ENCODE results near the gene C9orf50.
"Not testable (repeated sequence)": the region's sequence is repeated elsewhere in the genome, so short reads cannot be mapped to it uniquely, and the experiment has no call there.

The C9orf50 gene, protein sequence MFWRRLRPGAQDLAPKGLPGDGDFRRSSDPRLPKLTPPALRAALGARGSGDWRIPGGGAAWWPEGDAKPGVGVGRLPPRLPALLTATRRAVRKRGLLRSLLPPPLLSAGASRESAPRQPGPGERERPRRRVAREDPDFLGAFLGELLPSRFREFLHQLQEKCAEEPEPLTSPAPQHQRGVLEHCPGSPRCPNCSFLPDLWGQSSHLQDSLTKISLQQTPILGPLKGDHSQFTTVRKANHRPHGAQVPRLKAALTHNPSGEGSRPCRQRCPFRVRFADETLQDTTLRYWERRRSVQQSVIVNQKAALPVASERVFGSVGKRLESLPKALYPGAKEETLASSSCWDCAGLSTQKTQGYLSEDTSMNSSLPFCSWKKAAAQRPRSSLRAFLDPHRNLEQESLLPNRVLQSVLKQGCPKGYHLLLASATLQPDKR

DNA sequence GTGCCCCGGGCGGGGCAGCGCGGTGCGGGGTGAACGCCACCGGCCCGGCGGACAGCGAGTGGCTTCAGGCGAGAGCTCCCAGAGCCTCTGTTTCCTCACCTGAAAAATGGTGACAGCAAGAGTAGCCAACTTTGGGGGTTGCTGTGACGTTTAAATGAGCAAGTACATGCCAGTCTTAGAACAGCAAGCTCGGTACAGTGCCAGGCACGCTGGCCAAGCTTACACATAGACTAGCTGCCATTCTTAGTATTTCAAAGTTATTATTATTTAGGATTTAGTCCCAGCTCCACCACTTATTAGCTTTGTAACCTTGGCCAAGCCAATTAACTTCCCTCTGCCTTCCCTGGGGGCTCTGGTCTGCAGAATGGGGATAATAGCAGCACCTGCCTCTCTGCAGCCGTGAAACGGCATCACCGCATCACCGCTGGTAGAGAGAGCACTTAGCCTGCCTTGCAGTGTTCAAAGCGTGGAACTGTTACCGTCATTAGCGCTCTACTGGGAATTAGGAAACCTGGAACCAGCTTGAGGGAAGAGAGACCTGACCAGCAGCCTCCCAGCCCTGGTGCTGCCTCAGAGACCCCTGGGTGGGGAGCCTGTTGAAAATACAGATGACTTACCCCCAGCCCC is at the start of gene C9orf50:
Gene C9orf50 (minus strand): TSS at position 433 of the 627 bp plus-strand sequence. CDS start 527 bp downstream, outside the sequence.
- DNase-seq, result no peak

DNA sequence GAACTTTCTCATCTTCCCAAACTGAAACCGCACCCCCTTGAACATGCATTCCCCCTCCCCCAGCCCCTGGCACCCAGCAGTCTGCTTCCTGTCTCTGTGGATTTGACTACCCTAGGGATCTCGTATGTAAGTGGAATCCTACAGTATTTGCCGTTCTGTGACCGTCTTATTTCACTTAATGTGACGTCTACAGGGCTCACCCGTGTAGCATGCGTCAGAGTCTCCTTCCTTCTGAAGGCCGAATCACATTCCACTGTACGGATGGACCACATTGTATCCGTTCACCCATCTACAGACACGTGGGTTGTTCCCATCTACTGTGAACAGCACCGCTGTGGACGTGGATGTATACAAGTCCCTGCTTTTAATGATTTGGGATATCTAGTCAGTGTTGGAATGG is 49.0 kb upstream of the C9orf50 start:
- no peak for DNase-seq

DNA sequence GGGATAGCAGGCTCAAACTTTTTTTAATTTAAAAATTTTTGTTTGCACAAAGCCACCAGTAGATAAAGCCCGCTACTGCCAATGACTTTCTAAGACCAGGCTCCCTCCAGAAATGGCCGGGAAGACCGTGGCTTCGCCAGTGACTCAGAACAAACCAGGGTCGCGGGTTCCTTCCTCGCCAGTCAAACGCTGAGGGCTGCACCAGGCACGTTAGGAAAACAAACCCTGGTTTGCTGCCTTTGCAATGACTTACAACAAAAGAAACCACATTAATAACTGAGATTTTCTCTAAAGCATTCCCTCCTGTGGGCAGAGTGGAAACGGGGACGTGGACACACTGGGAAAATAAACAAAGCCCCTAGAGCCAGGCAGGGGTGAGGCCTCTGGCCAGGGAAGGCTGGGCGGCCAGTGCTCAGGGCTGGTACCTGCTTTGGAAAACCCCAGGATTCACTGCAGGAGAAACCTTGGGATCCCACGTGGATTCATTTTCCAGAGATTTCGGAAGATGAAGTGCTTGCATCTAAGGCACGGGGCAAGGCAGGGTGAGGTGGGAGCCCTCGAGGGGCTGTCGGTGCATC is 48.3 kb upstream of the C9orf50 start:
- no peak for DNase-seq

DNA sequence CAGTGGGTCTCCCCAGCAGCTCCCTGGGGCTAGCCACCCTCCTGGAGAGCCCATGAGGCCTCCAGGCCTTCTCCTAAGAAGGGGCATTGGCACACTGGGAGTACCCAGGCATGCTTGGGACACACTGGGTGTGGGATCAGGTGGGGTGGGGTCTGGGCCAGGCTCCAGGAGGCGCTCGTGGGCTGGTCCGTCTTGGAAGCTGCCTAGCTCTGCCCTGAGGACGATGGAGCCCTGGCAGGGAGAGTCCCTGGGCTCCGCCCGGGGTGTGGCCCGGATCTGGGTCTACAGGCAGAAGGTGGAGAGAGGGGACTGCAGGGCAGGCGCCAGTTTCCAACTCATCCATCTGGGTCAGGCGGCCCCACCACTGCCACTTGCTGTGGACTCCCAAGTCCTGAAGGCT is 46.9 kb upstream of the C9orf50 start:
- no peak for DNase-seq

DNA sequence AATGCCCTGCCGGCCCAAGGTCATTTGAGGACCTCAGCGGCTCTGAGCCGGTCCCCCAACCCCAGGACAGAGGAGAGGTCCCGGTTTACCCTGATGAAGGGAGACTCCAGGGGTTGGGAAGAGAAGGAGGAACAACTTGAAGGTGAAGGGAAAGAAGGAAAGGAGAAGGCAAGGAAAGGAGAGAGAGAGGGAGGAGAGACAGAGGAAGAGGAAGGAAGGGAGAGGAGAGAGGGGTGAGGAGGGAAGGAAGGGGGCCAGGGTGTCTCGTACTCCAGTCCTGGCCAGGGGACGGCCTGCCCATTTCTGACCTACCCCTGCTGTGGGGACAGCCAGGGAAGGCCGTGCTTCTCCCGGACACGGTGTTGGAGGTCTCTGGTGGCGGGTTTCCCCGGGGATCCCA is 46.5 kb upstream of the C9orf50 start:
- no peak for DNase-seq

DNA sequence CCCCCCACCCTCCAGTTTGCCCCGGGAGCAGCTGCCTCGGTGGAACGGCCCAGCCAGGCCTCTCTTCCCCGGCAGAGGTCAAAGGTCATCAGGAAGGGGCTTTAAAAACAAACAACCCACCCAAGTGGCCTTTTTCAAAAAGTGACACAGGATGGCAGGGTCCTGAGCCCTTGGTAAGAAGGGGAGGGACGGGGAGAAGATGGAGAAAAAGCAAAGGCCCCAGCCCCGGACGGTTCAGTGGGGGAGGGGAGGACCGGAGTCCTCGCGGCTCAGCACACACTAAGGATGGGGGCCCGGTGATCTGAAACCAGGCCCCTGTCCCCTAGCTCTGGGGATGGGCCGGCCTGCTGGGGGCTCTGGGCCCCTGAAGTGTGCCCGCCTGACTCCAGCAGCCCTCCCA is 45.7 kb upstream of the C9orf50 start:
- DNase-seq, result no peak

DNA sequence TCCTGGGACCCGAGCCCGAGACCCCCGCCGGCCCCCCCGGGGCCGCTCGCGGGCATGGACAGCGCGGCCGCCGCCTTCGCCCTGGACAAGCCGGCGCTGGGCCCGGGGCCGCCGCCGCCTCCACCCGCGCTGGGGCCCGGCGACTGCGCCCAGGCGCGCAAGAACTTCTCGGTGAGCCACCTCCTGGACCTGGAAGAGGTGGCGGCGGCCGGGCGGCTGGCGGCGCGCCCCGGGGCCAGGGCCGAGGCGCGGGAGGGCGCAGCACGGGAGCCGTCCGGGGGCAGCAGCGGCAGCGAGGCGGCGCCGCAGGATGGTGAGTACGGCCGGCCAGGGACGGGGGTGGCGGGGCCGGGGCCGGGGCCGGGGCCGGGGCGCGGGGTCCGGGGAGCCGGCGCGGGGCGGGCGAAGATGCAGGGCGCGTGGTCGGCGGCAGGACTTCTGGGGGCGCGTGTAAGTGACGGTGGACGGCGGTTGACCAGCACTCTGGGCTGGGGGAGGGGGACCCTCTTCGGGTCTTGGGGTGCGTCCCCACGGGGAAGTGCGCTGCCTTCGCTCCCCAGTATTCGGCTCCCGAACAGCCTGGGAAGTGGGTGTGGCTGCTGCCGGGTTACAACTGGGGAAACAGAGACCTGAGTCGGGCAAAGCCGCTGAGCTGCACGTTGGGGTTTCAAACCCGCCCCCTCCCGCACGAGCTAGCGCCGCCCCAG is 45.1 kb upstream of the C9orf50 start:
- DNase-seq, result no peak

DNA sequence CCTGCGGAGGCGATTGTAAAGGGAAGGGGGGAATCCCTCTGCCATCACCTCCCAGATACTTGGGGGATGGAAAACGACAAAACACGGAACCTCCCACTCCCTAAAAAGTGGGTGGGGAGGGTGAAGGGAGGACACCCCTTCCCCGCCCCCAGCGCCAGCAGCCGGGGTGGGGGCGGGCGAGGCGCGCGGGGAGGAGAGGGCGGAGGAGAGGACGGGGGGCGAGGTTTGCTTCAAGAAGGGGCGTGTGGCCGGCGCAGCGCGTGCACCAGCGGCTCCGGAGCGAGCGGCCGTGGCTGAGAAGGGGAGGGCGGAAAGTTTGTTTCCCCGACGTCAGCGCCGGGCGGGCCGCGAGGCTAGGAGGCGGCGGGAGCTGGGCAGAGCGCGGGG is 44.5 kb upstream of the C9orf50 start, which contains the start of gene PRRX2:
Gene PRRX2 (plus strand): TSS at position 259 of the 387 bp plus-strand sequence. CDS start 221 bp downstream, outside the sequence.
- peak; percentile 32 for DNase-seq

DNA sequence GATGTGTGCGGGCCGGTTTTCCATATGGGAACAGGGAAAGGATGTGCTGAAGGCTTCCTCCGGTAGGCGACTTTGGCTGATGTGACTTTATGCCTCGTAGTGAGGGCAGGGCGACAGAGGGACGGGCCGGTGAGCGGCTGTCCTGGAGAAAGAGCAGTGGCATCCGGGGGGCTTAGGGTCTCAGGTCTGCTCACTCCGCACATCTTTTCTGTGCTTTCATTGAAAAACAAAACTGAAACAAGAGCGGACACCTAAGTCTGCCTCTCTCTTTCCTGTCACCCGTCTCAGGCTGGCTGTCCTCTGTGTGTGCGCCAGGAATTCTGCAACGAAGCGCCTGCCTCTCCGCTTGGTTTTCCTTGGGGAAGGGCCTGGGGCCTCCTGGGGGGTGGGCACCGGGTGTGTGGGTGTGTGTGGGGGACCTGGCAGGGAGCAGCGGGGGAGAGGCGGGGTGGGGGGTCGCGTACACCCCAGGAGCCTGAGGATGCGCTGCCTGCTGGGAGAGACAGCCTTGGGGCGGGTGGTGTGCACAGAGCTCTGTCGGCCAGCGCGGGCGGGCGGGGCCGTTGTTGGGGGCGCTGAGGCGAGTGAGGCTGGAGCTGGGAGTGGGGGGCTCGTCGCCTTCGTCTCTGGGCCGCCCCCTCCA is 44.0 kb upstream of the C9orf50 start:
- DNase-seq, result no peak

DNA sequence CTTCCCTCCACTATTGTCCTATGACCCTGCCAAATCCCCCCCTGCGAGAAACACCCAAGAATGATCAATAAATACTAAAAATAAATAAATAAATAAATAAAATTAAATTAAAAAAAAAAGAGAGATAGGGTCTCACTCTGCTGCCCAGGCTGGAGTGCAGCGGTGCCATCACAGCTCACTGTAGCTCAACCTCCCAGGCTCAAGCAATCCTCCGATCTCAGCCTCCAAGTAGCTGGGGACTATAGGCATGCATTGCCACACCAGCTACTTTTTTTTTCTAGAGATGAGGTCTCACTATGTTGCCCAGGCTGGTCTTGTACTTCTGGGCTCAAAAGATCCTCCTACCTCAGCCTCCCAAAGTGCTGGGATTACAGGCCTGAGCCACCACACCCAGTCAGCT is 41.3 kb upstream of the C9orf50 start:
- DNase-seq, result not testable (repeated sequence)

DNA sequence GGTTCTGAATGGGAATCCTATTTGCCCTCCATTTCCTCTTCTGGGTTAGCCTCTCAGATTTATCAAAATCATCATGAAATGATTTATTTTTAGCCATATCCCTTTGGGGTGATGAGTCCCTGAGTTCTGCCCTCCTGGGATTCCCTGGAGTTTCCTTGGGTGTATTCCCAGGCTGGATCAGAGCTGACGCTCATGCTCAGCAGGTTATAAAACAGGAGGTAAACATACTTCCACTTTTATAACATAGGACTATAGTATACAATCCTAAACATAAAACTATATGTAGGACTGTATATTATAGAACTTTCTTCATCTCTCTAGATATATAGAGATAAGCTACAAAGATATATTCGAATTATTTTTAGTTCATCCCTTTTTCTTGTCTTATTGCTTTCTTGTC is 40.1 kb upstream of the C9orf50 start:
- no peak for DNase-seq

DNA sequence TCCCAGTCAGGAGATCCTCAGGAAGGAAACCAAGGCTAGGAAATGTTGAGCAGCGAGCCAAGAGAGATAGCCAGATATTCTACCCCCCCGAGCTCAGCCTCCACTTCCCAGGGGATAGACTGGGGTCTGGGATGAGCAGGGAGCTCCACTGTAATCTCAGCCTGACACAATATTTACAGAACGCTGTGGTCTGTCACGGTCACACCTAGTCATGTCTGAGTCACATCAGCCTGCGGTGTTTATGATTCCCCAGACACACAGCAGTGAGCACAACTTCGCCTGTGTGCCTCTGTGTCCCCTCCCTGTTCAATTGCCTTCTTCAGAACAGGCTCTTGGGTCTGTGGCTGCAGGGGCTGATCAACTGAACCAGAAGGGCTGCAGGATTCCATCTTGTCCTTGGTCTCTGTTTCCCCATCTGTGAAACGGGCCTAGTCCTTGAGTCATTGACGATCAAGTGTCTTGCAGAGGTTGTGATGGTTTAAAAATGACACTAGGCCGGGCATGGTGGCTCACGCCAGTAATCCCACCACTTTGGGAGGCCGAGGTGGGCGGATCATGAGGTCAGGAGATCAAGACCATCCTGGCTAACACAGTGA is 36.0 kb upstream of the C9orf50 start:
- no peak for DNase-seq

DNA sequence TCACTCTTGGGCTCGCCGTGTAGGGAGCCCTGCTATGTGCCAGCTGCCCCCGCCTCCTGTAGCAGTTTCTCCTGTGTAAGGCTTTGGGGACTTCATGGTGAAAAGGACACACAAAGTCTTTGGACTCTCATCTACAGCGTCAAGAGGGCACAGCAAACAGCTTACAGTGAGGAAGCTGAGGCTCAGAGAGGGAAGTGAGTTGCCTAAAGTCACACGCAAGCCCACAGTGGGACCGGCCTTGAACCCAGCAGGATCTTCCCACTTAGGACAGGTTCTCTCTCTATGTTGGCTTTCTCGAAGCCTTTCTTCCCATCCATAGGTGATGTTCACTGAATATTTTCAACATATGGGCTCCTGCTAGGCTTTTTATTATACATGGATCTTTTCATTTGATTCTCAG is 34.8 kb upstream of the C9orf50 start:
- DNase-seq, result no peak

DNA sequence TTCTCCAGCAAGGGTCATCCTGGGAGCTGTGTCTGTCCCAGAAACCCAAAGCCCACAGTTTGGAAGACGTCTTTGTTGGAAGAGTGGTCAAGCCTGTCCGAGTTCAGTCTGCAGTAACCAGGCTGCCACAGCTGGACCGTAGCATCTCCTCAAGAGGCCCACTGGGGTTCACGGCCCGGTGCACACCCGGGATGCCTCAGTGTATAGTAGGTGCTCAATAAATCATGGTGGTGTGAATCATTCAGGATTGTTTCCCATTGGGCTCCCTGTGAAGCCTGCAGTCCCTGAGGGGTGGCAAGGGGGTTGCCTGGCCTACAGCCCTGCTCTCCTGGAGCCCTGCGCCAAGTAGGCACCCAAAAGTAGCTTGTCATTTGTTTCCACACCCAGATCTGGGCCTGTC is 34.3 kb upstream of the C9orf50 start:
- no peak for DNase-seq

DNA sequence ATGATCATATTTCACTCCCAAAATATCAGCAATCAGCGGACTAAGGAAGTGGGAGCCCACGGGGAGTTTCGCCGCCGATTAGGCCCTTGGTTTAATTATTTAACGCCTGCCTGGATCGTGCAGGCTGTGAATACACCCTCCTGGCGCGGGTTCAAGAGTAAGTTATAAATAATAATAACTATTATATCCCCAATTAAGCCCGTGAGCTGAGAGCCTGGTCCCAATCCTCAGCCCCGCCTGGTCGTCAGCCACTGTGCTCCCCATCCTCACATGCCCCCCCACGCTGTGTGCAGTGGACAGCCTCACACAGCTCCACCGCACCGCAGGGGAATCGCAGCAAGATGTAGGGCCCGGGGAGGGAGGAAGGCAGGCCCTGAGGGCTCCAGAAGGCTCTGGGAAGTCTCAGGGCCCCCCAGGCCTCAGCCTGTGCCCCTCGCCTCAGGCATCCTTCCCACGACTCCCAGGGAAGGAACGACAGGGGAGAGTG is 33.7 kb upstream of the C9orf50 start:
- DNase-seq, result no peak

DNA sequence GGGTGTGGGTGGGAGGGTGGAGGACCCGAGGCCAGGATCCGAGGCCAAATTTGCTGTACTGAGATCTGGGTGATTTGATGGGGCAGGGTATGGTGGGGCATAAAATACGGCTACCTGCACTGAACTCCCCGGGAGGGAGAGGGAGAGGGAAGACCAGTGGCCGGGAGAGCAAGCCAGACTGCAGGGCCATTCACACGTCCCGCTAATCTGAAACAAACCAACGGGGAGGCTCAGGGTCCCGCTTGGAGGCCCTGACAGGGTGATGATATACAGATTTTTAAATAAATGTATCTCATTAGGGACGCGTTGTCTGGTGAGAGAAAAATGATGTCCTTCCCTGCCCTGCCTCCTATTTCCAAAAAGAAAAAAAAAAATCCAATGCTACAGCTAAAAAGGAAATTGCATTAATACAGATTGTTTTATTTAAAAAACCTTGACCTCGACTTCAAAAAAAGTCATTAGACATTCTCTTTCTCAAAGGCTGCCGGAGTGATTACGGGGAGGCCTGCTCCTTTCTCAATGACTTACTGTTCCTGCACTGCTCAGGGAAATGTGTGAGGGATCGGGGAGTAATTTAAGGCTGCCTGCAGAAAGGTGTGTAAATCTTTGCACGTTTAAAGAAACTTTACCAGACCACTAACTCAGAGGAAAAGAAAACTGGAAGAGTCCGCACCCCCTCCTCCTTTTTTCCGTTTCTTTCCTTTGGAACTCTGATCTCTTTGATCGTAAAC is 33.1 kb upstream of the C9orf50 start:
- DNase-seq, result no peak

DNA sequence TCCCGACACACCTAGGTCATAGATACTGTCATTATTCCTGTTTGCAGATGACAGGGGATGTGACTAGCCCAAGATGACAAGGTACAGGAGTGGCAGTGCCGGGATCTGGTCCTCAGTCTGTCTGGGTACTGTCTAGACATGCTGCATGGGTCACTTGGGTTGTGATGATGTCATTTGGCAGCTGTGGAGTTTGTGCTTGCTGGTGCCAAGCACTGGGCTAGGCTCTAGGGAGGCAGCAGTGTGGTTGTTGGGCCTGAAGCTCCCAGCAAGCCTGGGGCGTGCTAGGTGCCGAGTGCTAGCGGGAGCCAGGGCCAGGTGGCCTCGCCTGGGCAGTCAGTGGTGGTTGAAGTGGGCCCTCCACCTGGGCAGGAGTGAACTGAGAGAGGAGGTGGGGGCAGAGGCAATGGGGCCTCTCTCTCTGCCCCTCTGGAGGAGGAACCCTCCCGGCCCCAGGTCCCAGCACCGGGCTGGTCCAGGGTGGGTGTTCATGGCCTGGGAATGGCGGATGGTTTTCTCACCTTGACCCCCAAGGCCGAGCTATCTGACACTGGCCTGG is 29.9 kb upstream of the C9orf50 start:
- DNase-seq, result no peak

DNA sequence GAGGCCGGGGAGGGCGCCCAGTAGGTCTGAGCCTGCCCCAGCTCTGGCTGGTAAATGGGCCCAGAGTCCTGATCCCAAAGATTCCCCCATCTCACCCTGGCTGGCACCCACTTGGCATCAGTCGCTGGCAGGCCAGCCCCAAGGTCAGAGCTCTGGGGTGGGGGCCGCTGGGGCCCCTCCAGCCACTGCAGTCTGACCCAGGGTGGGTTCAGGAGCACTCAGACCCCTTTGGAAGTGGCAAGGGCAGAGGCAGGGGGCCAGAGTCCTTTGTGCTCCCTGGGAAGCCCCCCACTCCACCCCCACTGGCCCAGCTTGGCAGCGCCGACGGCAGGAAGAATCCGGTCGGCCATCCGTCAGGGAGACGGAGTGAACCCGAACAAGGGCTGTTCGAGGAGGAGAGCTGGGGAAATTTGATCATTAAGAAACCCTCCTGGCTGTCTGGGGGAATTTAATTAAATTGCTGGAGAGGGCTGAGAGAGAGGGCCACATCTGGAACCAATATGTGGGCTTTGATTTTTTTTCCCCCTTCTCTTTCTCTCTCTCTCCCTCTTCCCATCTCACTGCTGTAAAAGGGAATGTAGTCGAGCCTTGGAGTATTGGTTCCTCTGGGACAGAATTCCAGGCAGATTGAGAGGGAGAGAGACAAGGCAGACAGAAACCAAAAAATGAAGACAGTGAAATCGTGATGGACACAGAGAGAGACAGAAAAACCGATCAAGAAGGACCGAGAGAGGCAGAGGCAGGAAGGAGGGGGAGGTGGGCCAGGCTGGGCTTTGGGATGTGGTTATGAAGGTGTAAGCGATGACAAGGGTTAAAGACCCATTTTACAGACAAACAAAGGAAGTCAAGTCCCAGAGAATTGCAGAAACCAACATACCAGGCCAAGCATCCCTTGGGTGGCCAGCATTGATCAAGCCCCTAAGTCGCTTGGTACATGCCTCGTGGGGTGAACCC is 29.1 kb upstream of the C9orf50 start:
- DNase-seq, result no peak

DNA sequence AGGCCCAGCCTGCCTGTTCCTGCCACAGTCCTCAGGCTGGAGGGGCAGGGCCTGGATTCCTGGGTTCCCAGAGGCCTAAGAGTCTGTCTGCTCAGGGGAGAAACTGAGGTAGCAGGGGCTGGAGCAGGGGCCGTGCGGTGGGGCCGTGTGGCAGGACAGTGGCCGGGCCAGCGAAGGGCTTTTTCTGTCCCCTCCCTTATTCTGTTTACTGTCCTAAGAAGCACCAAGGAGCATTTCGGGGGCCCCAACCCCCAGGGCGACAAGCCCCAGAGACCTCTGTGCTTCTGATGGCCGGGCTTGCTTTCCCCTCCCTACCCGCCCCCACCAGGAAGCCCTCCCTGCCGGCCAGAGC is 27.8 kb upstream of the C9orf50 start:
- no peak for DNase-seq

DNA sequence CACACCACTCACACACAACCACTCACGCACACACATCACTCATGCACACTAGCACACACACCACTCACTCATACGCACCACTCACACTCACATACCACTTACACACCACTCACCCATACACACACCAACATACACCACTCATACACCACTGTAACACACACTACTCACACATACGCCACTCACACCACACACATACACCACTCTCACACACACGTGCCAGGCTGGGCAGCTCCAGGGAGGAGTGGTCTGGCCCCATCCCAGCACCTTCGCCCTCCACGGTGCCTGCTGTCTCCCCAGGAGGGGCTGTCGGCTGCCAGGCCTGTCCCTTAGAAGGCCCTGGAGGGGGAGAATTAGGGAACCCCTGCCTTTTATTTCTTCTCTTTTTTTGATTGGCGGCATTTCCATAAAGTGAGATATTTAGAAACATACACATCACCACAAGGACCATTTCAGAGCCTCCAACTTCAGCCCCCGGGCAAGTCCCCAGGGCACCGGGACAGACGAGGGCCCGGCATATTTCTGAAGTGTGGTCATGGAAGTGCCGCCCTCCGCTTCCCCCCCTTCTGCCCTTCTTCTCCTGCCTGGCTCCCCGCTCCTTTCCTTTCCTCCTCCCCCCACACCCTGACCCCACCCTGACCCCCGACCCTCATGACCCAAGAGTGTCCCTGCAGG is 27.3 kb upstream of the C9orf50 start:
- DNase-seq, result no peak

All from activated T-cell treated with anti-CD3 and anti-CD28 coated beads for 4 hours (primary cell).